ENCODE data around the gene BMAL1.

BMAL1 gene

GRCh38 chr11:13260201-13260962, 17.2 kb upstream of the BMAL1 start:
- H3K27ac ChIP-seq, result peak overlapping the region; percentile 45
- H3K9me3 ChIP-seq (ENCODE audit: control insufficient read depth, low read length), result no peaks in the 10 kb centered on the region
- H3K9ac ChIP-seq, result no peak overlapping the region
- no peak overlapping the region for H3K4me3 ChIP-seq (ENCODE audit: low read depth, low read length)
- H3K36me3 ChIP-seq (ENCODE audit: control insufficient read depth, insufficient read depth, low read length), result no peaks in the 10 kb centered on the region
- no peak overlapping the region for H3K4me2 ChIP-seq (ENCODE audit: low read length)
- no peaks in the 10 kb centered on the region for H3K79me2 ChIP-seq
- no peak overlapping the region for H2AFZ ChIP-seq
- H3K4me1 ChIP-seq, result peaks cover 6% of the 10 kb centered on the region
- no peaks in the 10 kb centered on the region for H3K27me3 ChIP-seq (ENCODE audit: control insufficient read depth, insufficient read depth, low read length)
- TF ChIP-seq CTCF (IDR thresholded peaks at IDR 0.05), result no peak

GRCh38 chr11:13260963-13261588, 16.5 kb upstream of the BMAL1 start:
- Histone ChIP-seq H3K4me1 (peaks cover 6% of the 10 kb centered on the region), H3K4me3 (ENCODE audit: low read depth, low read length) (no peak overlapping the region)

GRCh38 chr11:13261591-13262061, 16.0 kb upstream of the BMAL1 start:
- Histone ChIP-seq H3K27ac (peak overlapping the region; percentile 45), H3K36me3 (ENCODE audit: control insufficient read depth, insufficient read depth, low read length) (no peaks in the 10 kb centered on the region), H3K9ac (no peak overlapping the region)

More at GRCh38 chr11:13260963-13261588, 16.5 kb upstream of the BMAL1 start:
- Histone ChIP-seq H3K79me2 (no peaks in the 10 kb centered on the region), H3K4me2 (ENCODE audit: low read length) (no peak overlapping the region), H3K27me3 (ENCODE audit: control insufficient read depth, insufficient read depth, low read length) (no peaks in the 10 kb centered on the region), H2AFZ (no peak overlapping the region), H3K9me3 (ENCODE audit: control insufficient read depth, low read length) (no peaks in the 10 kb centered on the region), H3K9ac (no peak overlapping the region), H3K27ac (peak overlapping the region; percentile 45), H3K36me3 (ENCODE audit: control insufficient read depth, insufficient read depth, low read length) (no peaks in the 10 kb centered on the region)
- no peak for TF ChIP-seq CTCF (IDR thresholded peaks at IDR 0.05)

DNA sequence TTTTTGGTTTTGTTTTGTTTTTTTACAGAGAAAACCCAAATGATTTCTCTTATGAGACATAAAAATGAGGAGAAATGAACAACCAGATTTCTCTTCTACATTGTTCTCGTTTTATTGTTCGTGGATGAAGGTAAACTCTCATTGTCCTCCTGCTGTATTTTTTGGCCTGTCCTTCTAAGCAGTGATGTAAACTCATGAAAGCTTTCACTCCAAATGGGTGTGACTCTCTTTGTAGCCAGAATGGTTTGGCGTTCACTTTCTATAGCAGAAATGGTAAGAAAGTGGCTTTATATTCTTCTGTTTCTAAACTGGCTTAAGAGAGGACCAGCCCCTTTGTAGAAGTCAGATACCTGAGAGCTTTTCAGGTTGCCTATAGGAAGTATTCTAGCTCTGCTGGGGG, 15.5 kb upstream of the BMAL1 start:
- no peak overlapping the region for H2AFZ ChIP-seq
- H3K9me3 ChIP-seq (ENCODE audit: control insufficient read depth, low read length), result no peaks in the 10 kb centered on the region
- no peak overlapping the region for H3K9ac ChIP-seq
- no peaks in the 10 kb centered on the region for H3K36me3 ChIP-seq (ENCODE audit: control insufficient read depth, insufficient read depth, low read length)
- H3K4me1 ChIP-seq, result peaks cover 6% of the 10 kb centered on the region
- H3K27me3 ChIP-seq (ENCODE audit: control insufficient read depth, insufficient read depth, low read length), result no peaks in the 10 kb centered on the region
- H3K27ac ChIP-seq, result peak overlapping the region; percentile 45
- no peak for TF ChIP-seq CTCF (IDR thresholded peaks at IDR 0.05)
- H3K79me2 ChIP-seq, result no peaks in the 10 kb centered on the region
- H3K4me2 ChIP-seq (ENCODE audit: low read length), result no peak overlapping the region
- H3K4me3 ChIP-seq (ENCODE audit: low read depth, low read length), result no peak overlapping the region

More at GRCh38 chr11:13261591-13262061, 16.0 kb upstream of the BMAL1 start:
- no peak for TF ChIP-seq CTCF (IDR thresholded peaks at IDR 0.05)
- no peaks in the 10 kb centered on the region for H3K79me2 ChIP-seq
- no peak overlapping the region for H2AFZ ChIP-seq
- peaks cover 6% of the 10 kb centered on the region for H3K4me1 ChIP-seq
- no peaks in the 10 kb centered on the region for H3K9me3 ChIP-seq (ENCODE audit: control insufficient read depth, low read length)
- no peak overlapping the region for H3K4me2 ChIP-seq (ENCODE audit: low read length)
- no peak overlapping the region for H3K4me3 ChIP-seq (ENCODE audit: low read depth, low read length)
- H3K27me3 ChIP-seq (ENCODE audit: control insufficient read depth, insufficient read depth, low read length), result no peaks in the 10 kb centered on the region
